Head of caudate nucleus (tissue), 42 donors: ENCODE results near the gene ZNF74.

Source experiments
- DNase-seq, 42 donors: peaks; one replicate each; pipeline versions ENCODE4 v3.0.0 to v3.0.0-alpha.2; 2020 to 2021; ENCODE audit warnings: mixed read lengths in 7 of 42
- intact Hi-C: fragments of 100-400 bp; cut with DNase I; formaldehyde crosslinking; loops from one replicate; pipeline ENCODE4 v1.15.0; 2022

The ZNF74 gene

DNA sequence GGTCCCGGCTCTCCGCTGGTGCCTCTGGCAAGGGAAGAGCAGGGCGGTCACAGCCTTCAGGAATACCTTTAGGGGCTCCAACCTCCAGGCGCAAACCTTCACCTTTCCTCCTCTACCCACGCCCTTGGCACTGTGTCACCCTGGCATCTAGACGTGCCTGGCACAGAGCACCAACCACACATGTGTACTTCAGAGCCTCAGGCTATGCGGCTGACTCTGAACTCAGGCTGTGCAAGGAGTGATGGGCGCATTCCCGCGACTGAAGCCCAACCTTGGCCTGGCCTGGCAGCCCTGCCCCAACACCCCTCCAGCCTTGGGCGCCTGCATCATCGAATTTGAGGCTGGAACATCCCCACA lies 32.3 kb downstream of the ZNF74 start:
- intact Hi-C loops, result no loop called here
- DNase-seq, result no peak

DNA sequence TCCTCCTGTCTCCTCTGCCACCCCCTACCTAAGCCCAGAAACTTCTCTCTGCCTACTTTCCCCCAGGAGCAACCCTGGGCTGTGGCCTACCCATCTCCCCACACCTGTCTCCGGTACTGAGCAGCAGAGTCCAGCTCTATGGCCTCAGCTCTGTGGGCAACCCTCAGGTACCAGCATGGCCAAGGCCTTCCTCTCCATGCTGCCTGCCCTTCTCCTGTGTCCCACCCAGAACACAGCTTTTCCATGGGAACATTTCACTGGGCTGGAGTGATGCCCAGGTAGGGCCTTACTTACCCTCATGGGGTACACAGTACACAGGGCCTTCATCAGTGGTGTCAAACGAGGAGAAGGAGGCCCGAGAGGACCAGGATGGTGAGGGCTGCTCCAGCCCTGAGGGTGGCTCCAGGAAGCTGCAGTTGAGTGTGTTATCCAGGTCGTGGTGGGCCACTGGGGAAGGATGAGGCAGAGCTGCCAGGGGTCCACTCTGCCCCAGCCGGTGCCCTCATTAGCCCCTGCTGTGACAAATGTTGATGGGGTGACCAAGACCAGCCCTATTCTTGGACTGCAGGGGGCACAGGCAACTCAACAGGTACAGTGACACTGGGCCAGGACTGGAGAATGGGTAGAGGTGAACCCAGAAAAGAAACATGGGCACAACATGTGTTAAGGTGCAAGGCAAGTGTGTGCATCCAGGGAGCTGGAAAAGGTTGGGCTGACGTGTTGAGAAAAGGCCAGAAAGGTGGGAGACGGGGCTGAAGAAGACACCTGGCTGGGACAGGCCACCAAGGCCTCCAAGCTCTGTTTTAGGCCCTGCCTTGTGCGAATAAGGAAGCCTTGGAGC lies 33.4 kb downstream of the ZNF74 start:
- intact Hi-C loops, result no loop called here
- no peak for DNase-seq

GRCh38 chr22:20427945-20428417 lies 34.0 kb downstream of the ZNF74 start:
- DNase-seq, result no peak
- intact Hi-C loops, result no loop called here

DNA sequence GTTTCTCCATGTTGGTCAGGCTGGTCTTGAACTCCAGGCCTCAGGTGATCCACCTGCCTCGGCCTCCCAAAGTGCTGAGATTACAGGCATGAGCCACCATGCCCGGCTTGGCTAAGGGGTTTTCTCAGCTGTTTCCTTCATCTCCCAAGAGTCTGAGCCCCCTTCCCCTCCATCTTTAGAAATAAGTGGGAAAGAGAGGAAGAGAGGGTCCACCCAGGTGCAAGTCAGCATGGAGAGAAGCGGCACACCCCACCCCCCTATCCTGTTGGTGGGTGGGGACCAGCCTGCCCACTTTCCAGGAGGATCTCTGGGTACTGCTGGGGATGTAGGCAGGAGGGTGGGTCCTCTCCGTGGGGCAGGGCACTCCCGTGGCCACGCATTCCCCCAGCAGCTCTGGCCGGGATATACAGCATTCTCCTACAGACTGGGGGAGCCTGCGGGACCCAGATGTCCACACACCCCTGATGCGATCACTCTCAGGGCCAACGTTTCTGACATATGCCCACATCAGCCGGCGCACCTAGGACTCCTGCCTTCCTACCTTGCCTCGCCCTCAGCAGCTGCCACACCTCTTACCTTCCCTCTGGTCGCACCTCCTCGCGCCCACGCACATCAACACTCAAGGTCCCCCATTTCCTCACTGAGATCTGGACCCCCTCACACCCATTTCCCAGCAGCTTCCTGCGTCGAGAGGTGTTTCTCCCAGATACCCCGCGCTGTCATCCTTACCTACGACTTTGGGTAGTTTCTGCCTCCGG lies 34.7 kb downstream of the ZNF74 start:
- intact Hi-C loops, result no loop called here
- no peak for DNase-seq

DNA sequence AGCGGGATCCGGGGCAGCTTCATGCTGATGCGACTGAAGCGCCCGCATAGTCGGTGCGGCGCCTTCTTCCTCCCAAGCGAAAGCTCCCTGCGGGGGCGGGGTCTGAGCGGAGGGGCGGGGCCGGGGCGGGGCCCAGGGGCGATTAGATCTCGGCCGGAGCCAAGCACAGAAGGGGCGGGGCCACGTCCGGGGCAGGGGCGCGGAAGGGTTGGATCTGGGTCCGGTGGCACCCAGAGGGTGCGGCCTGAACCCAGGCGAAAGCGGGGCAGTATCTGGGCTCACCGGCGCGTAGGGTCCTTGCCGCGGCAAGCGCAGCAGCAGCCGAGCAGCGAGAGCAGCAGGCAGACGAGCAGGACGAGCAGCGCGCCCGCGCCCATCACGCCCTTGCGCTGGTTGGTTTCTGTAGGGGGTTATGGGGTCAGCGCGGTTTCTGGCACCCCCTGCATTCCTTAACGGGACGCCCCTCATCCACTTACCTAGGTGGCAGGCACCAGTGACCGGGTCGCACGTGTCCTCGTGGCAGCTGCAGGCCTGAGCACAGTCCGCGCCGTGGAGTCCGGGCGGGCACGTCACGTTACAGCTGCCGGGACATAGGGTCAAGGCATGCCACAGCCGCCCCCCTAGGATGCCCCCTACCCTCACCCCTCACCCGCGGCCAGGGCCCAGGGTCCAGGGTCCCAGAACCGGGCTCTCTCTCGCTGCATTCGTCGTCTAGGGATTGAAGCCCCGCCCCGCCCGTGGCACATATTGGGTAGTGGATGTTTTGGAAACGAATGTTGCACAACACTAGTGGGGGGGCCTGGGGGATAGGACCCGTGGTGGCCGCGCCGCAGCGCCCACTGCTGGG lies 35.5 kb downstream of the ZNF74 start:
- intact Hi-C loops, result no loop called here
- peak in 13 of 42 donors; percentile 24 to 62 (median 46) for DNase-seq

DNA sequence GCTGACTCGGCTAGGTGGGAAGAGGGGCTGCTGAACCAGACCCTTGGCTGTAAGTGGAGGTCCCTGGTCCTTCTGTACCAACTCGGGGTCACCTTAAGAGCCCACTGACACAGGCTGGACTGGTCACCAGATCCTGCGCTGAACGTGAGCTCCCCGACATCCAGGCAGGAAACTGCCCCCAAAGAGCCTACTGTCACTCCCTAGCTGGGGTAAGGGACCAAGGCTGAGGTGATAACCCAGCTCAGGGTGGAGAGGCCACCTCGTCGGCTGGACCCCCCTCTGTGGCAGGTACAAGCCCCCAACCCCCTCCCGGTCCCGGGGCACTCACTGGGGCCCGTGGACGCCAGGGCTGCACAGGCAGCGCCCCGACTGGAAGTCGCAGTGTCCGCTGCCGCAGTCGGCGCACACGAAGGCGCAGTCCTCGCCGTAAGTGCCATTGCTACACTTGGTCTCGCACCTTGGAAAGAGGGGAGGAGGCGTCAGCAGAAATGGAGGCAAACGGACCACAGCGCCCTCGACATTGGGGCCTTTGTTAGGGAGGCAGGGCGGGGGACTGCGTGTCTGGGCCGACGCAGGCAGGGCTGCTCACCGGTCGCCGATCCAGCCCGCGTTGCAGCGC lies 36.3 kb downstream of the ZNF74 start:
- intact Hi-C loops, result no loop called here

DNA sequence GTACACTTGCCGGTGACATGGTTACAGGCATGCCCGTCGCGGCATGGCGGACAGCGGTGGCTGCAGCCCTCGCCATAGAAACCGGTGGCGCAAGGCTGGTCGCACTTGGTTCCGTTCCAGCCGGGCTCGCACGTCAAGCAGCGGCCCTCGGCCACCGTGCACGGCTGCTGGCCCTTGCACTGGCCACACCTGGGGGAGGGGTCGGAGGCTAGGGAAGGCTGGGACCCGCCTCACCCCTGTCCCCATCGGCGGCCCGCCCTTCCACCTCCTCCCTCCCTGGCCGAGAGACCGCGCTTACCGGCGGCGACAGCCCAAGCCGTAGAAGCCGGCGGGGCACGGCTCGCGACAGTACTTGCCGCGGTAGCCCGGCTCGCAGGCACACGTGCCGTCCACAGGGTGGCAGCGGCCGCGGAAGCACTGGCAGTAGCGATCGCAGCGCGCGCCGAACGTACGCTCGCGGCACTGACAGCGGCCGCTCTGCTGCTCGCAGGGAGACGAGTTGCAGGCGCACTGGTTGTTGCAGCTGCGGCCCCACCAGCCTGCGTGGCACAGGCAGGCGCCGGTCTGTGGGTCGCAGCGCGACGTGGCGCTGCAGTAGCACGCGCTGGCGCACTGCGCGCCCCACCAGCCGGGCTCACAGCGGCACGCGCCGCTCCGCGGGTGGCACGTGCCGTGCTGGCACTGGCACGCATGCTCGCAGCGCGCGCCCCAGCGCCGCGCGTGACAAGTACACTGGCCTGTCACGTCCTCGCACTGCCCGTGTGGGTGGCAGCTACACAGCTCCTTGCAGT lies 37.0 kb downstream of the ZNF74 start:
- intact Hi-C loops, result no loop called here
- DNase-seq, result peak in 20 of 42 donors; percentile 23 to 62 (median 43)

More for the DNA sequence above, 36.3 kb downstream of the ZNF74 start:
- DNase-seq, result no peak

DNA sequence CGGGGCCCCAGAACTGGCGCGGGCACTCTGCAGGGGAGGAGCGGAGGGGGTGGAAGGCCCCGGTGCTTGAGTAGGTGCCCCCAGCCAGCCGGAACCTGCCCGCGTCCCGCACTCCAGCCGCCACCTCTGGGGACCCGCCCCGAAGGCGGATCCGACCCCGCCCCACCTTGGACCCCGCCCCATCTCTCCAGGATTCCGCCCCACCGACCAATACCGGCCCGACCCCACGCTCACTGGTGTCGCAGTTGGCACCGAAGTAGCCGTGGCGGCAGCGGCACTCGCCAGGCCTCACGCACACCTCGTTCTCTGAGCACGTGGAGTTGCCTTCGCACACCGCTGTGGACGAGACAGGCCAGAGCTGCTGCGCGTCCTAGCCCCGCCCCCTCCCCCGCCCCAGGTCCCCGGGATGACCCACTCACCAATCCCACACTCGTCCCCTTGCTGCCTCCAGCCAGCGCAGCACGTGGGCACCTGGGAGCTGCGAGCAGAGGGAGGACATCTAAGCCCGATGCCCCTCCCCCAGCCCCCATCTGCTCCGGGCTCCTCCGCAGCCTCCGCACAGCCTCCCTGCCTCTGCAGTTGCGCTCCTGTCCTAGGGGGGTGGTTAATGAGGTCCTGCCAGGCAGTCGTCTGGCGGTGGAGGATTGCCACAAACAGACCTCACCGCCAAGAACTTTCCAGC lies 37.7 kb downstream of the ZNF74 start:
- peak in 1 of 42 donors; percentile 9 for DNase-seq
- intact Hi-C loops, result no loop called here

DNA sequence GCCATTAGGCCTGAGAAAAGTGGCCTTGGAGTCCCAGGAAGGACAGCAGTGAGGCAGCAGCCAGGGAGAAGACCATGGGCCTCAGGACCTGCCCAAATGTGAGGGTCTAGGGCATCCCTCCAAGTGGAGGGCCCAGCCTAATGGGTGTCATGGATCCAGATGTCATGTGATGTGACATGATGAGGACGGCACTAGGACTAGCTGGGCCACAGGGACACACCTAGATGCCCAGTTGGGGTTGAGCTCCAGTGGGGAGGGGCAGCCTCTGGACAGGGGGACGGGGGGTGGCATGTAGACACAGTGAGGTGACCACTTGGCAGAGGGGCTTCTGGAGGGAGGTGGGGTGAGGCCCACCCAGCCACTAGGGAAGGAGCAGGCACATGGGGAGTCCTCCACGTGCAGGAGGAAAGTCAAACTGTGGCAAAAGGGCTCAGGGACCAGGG lies 38.3 kb downstream of the ZNF74 start:
- intact Hi-C loops, result no loop called here

GRCh38 chr22:20433191-20433590 lies 39.2 kb downstream of the ZNF74 start:
- intact Hi-C loops, result no loop called here
- DNase-seq, result peak in 1 of 42 donors; percentile 2

More for the DNA sequence above, 38.3 kb downstream of the ZNF74 start:
- DNase-seq, result peak in 1 of 42 donors; percentile 4

- DNase-seq, result no peak
These were observed 39.8 kb downstream of the ZNF74 start for GRCh38 chr22:20433686-20434241.

DNA sequence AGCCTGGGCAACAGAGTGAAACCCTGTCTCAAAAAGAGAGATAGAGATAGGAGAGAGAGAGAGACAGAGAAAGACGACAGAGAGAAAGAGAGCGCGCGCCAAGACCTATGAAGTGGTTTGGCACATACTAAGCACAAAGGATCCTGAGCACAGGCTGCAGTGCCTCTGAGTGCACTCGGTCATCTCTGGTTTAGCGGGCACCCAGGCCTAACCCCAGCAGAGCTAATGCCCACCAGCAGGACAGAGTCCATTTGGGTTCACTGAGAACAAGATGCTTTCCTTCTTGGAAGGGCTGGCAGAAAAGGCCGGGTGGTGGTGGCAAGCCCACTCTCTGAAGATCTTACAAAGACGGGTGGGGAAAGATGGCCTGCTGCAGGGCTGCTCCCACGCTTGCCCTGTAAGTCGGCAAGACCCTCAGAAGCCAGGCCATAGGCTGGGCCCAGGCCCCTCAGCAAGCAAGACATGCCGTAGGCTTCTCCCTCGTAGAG lies 40.4 kb downstream of the ZNF74 start:
- DNase-seq, result peak in 1 of 42 donors; percentile 17
- intact Hi-C loops, result no loop called here

More at GRCh38 chr22:20433686-20434241, 39.8 kb downstream of the ZNF74 start:
- intact Hi-C loops, result no loop called here

- no peak for DNase-seq
- intact Hi-C loops, result no loop called here
These were observed 40.8 kb downstream of the ZNF74 start for GRCh38 chr22:20434773-20435172.

- intact Hi-C loops, result no loop called here
- peak in 1 of 42 donors; percentile 3 for DNase-seq
These were observed 41.7 kb downstream of the ZNF74 start for GRCh38 chr22:20435436-20436306.

- no peak for DNase-seq
- intact Hi-C loops, result no loop called here
These were observed 42.4 kb downstream of the ZNF74 start for GRCh38 chr22:20436307-20436767.
